ENCODE data around the gene APOE. TPM values are rescaled to one million over a fixed set of nuclear protein-coding genes. Genes with fewer than 3 reads are reported as not detected.

The APOE gene
- total and polyA plus RNA-seq, 2 of the 13 experiments (the other 11 are each of a cell fraction or from before 2014, with no cell fraction given): 1,328 to 1,470 TPM

DNA sequence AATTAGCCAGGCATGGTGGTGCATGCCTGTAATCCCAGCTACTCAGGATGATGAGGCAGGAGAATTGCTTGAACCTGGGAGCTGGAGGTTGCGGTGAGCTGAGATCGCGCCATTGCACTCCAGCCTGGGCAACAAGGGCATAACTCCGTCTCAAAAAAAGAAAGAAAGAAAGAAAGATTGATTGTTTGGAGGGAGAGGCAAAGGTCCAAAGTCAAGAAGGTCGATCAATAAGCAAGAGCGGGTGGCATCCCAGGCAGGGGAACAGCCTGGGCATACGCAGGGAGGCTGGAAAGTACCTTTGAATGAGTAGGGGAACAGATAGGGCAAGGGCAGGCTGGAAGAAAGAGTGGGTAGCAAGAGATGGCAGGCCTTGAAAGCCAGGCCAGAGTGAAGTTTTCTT lies 24.5 kb downstream of the APOE start (continued):
- TF ChIP-seq, protein P1, sequence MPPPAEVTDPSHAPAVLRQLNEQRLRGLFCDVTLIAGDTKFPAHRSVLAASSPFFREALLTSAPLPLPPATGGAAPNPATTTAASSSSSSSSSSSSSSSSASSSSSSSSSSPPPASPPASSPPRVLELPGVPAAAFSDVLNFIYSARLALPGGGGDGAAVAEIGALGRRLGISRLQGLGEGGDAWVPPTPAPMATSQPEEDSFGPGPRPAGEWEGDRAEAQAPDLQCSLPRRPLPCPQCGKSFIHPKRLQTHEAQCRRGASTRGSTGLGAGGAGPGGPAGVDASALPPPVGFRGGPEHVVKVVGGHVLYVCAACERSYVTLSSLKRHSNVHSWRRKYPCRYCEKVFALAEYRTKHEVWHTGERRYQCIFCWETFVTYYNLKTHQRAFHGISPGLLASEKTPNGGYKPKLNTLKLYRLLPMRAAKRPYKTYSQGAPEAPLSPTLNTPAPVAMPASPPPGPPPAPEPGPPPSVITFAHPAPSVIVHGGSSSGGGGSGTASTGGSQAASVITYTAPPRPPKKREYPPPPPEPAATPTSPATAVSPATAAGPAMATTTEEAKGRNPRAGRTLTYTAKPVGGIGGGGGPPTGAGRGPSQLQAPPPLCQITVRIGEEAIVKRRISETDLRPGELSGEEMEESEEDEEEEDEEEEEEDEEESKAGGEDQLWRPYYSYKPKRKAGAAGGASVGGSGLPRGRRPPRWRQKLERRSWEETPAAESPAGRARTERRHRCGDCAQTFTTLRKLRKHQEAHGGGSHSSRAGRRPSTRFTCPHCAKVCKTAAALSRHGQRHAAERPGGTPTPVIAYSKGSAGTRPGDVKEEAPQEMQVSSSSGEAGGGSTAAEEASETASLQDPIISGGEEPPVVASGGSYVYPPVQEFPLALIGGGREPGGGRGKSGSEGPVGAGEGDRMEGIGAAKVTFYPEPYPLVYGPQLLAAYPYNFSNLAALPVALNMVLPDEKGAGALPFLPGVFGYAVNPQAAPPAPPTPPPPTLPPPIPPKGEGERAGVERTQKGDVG (CRISPR knock-in tag; IDR thresholded peaks at IDR 0.05; ENCODE audit: borderline replicate concordance): peak; percentile 81; the same call in 1 of the 2 replicates
- TF ChIP-seq, protein P2, sequence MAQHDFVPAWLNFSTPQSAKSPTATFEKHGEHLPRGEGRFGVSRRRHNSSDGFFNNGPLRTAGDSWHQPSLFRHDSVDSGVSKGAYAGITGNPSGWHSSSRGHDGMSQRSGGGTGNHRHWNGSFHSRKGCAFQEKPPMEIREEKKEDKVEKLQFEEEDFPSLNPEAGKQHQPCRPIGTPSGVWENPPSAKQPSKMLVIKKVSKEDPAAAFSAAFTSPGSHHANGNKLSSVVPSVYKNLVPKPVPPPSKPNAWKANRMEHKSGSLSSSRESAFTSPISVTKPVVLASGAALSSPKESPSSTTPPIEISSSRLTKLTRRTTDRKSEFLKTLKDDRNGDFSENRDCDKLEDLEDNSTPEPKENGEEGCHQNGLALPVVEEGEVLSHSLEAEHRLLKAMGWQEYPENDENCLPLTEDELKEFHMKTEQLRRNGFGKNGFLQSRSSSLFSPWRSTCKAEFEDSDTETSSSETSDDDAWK (CRISPR knock-in tag; IDR thresholded peaks at IDR 0.05): no peak
- TF ChIP-seq MED1 (CRISPR knock-in tag; IDR thresholded peaks at IDR 0.05) (0 out of 2 replicates have a peak, but pooled peaks have one; percentile 14), TCF7 (IDR thresholded peaks at IDR 0.05; ENCODE audit: low read depth) (no peak), HNRNPL (IDR thresholded peaks at IDR 0.05; ENCODE audit: low read depth, low read length) (0 out of 2 replicates have a peak, but pooled peaks have one; percentile 51), ZNF660 (CRISPR knock-in tag; IDR thresholded peaks at IDR 0.05; ENCODE audit: borderline replicate concordance, low read depth) (no peak), ZBTB38 (CRISPR knock-in tag; IDR thresholded peaks at IDR 0.05) (peak; percentile 86), RCOR2 (CRISPR knock-in tag; IDR thresholded peaks at IDR 0.05) (0 out of 2 replicates have a peak, but pooled peaks have one; percentile 31), HDAC1 (CRISPR knock-in tag; IDR thresholded peaks at IDR 0.05) (peak; percentile 47; the same call in 1 of the 2 replicates), KDM2A (CRISPR knock-in tag; IDR thresholded peaks at IDR 0.05; ENCODE audit: borderline replicate concordance, low read depth) (no peak), RBM39 (IDR thresholded peaks at IDR 0.05; ENCODE audit: low read depth, low read length, poor library complexity, severe bottlenecking) (no peak), ZMAT3 (CRISPR knock-in tag; conservative IDR thresholded peaks at IDR 0.05) (no peak), SOX13 (IDR thresholded peaks at IDR 0.05) (no peak), SOX13 (CRISPR knock-in tag; conservative IDR thresholded peaks at IDR 0.05 in 1 of 2, IDR thresholded peaks at IDR 0.05 in 1 of 2) (peak in 1 of 2 experiments; percentile 34; a peak in 1 of 4 replicates), SALL1 (CRISPR knock-in tag; IDR thresholded peaks at IDR 0.05) (peak; percentile 38; the same call in 1 of the 2 replicates), HNF4A (CRISPR knock-in tag; IDR thresholded peaks at IDR 0.05) (peak; percentile 67), KAT2B (IDR thresholded peaks at IDR 0.05; ENCODE audit: borderline replicate concordance, low read depth, low read length) (peak; percentile 78; the same call in 1 of the 2 replicates), ZNF737 (CRISPR knock-in tag; IDR thresholded peaks at IDR 0.05; ENCODE audit: borderline replicate concordance) (no peak)
- TF ChIP-seq, protein P3, sequence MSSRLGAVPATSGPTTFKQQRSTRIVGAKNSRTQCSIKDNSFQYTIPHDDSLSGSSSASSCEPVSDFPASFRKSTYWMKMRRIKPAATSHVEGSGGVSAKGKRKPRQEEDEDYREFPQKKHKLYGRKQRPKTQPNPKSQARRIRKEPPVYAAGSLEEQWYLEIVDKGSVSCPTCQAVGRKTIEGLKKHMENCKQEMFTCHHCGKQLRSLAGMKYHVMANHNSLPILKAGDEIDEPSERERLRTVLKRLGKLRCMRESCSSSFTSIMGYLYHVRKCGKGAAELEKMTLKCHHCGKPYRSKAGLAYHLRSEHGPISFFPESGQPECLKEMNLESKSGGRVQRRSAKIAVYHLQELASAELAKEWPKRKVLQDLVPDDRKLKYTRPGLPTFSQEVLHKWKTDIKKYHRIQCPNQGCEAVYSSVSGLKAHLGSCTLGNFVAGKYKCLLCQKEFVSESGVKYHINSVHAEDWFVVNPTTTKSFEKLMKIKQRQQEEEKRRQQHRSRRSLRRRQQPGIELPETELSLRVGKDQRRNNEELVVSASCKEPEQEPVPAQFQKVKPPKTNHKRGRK (CRISPR knock-in tag; IDR thresholded peaks at IDR 0.05): no peak
- TF ChIP-seq, protein P4, sequence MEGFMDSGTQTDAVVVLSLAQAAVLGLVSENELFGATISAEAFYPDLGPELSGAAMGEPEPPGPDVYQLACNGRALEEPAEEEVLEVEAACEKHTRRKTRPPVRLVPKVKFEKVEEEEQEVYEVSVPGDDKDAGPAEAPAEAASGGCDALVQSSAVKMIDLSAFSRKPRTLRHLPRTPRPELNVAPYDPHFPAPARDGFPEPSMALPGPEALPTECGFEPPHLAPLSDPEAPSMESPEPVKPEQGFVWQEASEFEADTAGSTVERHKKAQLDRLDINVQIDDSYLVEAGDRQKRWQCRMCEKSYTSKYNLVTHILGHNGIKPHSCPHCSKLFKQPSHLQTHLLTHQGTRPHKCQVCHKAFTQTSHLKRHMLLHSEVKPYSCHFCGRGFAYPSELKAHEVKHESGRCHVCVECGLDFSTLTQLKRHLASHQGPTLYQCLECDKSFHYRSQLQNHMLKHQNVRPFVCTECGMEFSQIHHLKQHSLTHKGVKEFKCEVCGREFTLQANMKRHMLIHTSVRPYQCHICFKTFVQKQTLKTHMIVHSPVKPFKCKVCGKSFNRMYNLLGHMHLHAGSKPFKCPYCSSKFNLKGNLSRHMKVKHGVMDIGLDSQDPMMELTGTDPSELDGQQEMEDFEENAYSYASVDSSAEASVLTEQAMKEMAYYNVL (CRISPR knock-in tag; IDR thresholded peaks at IDR 0.05; ENCODE audit: borderline replicate concordance): peak; percentile 98
- TF ChIP-seq, protein P5, sequence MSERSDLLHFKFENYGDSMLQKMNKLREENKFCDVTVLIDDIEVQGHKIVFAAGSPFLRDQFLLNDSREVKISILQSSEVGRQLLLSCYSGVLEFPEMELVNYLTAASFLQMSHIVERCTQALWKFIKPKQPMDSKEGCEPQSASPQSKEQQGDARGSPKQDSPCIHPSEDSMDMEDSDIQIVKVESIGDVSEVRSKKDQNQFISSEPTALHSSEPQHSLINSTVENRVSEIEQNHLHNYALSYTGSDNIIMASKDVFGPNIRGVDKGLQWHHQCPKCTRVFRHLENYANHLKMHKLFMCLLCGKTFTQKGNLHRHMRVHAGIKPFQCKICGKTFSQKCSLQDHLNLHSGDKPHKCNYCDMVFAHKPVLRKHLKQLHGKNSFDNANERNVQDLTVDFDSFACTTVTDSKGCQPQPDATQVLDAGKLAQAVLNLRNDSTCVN (CRISPR knock-in tag; IDR thresholded peaks at IDR 0.05; ENCODE audit: borderline replicate concordance): no peak

Measured in HepG2 (cell line).